K562 (cell line): Measurements from ENCODE around the gene ZFP3. TPM values are rescaled to one million over a fixed set of nuclear protein-coding genes. Genes with fewer than 3 reads are reported as not detected.

ENCODE experiments used
- CREB3 ChIP-seq: fragments of 450-650 bp; conservative IDR thresholded peaks from 2 replicates; pipeline ENCODE4 v1.6.1; 2016; ENCODE audit warnings: missing genetic modification characterization, low read depth, mild to moderate bottlenecking, missing compliant biosample characterization, moderate library complexity
- EWSR1 ChIP-seq: fragments of 450-650 bp; IDR thresholded peaks from 2 replicates; pipeline ENCODE4 v1.6.1; 2018; ENCODE audit warnings: borderline replicate concordance, mild to moderate bottlenecking, low read depth, moderate library complexity; ENCODE audit not compliant: partially characterized antibody
- FOXK1 ChIP-seq: sonication (generic); formaldehyde crosslinking; IDR thresholded peaks from 2 replicates; pipeline ENCODE4 v1.8.0; 2022; ENCODE audit warnings: missing genetic modification reagents, mild to moderate bottlenecking, borderline replicate concordance
- GABPA ChIP-seq: fragments of 200-800 bp; sonication (Bioruptor generic); conservative IDR thresholded peaks from 2 replicates; pipeline ENCODE4 v1.6.1; 2016; ENCODE audit warnings: low read depth, missing genetic modification characterization, missing compliant biosample characterization
- MTA2 ChIP-seq: fragments of 450-650 bp; IDR thresholded peaks from 2 replicates; pipeline ENCODE4 v1.6.1; 2016; ENCODE audit warnings: low read depth
- NR2F6 ChIP-seq: fragments of 450-650 bp; formaldehyde crosslinking; IDR thresholded peaks from 2 replicates; pipeline ENCODE4 v1.4.0; 2020; ENCODE audit warnings: mild to moderate bottlenecking
- RBM17 ChIP-seq: fragments of 200-400 bp; formaldehyde crosslinking; IDR thresholded peaks from 2 replicates; pipeline ENCODE4 v1.6.1; 2017; ENCODE audit warnings: low read depth, mild to moderate bottlenecking, low read length, borderline replicate concordance
- STAT5A ChIP-seq: IDR thresholded peaks from 2 replicates; pipeline ENCODE4 v1.6.1; 2012; ENCODE audit warnings: low read length, inconsistent platforms, borderline replicate concordance
- ZBTB11 ChIP-seq, 3 experiments: fragments of 200-800 bp in 1 of 3; fragments of 250-450 bp in 1 of 3; fragments of 450-650 bp in 1 of 3; sonication (Bioruptor Pico) in 1 of 3; sonication (Bioruptor generic) in 1 of 3; formaldehyde crosslinking in 1 of 3; IDR thresholded peaks; 2 replicates each; pipeline versions ENCODE4 v1.6.1 to v1.8.0; 2016 to 2022; ENCODE audit warnings: mild to moderate bottlenecking in 2 of 3, missing genetic modification characterization in 2 of 3, missing compliant biosample characterization in 1 of 3, moderate library complexity in 1 of 3
- ZNF140 ChIP-seq: fragments of 250-450 bp; sonication (Bioruptor Pico); IDR thresholded peaks from 2 replicates; pipeline ENCODE4 v1.8.0; 2021; ENCODE audit warnings: moderate library complexity, mild to moderate bottlenecking, inconsistent platforms
- ZNF277 ChIP-seq: fragments of 250-450 bp; sonication (Bioruptor Pico); IDR thresholded peaks from 2 replicates; pipeline ENCODE4 v1.8.0; 2022; ENCODE audit warnings: inconsistent platforms, mild to moderate bottlenecking, moderate library complexity, borderline replicate concordance
- ZNF280B ChIP-seq: fragments of 250-450 bp; sonication (Bioruptor Pico); IDR thresholded peaks from 2 replicates; pipeline ENCODE4 v1.5.1; 2021; ENCODE audit warnings: mild to moderate bottlenecking
- ZNF778 ChIP-seq: fragments of 450-650 bp; formaldehyde crosslinking; IDR thresholded peaks from 2 replicates; pipeline ENCODE4 v1.4.0; 2020; ENCODE audit warnings: mild to moderate bottlenecking, moderate library complexity
- ZSCAN32 ChIP-seq: fragments of 450-650 bp; formaldehyde crosslinking; IDR thresholded peaks from 2 replicates; pipeline ENCODE4 v1.4.0; 2020; ENCODE audit warnings: mild to moderate bottlenecking, moderate library complexity
- polyA plus RNA-seq, 8 experiments: library from polyadenylated mRNA; depleted of rRNA in 4 of 8; stranded (reverse) in 5 of 8; unstranded in 3 of 8; fragments of >200 nt; fragmentation: Nextera tagmentation in 2 of 8; fragmentation: Illumina TruSeq in 1 of 8; extraction: Ambion mirVana in 2 of 8; extraction: Trizol in 1 of 8; gene quantifications; 2 replicates each; pipeline versions ENCODE4 v1.2.1 to v1.2.3, GENCODE V29; 2011 to 2014; ENCODE audit warnings: inconsistent platforms in 1 of 8, missing spikeins in 1 of 8
- total RNA-seq, 7 experiments: library from RNA; depleted of rRNA in 6 of 7; stranded (reverse); fragments of >200 nt in 6 of 7; fragmentation: Illumina TruSeq in 2 of 7; extraction: Trizol in 2 of 7; gene quantifications; 2 replicates each; pipeline versions ENCODE4 v1.2.1 to v1.2.3, GENCODE V29; 2011 to 2021; ENCODE audit warnings: low replicate concordance in 1 of 7

ZFP3 gene
- total and polyA plus RNA-seq, 9 of the 15 experiments (the other 6 are each of a cell fraction or from before 2014, with no cell fraction given) = 0.04 TPM; not detected in 8

GRCh38 chr17:5042157-5043022 is 35.9 kb upstream of the ZFP3 start (continued):
- TF ChIP-seq ZNF280B (no peak), STAT5A (no peak), RBM17 (no peak), ZNF778 (CRISPR knock-in tag) (no peak), MTA2 (peak; percentile 25; the same call in 1 of the 2 replicates), EWSR1 (no peak), ZSCAN32 (CRISPR knock-in tag) (no peak), NR2F6 (CRISPR knock-in tag) (no peak), ZNF140 (CRISPR knock-in tag) (no peak), GABPA (tag) (peak; percentile 29; the same call in 1 of the 2 replicates), FOXK1 (CRISPR knock-in tag) (no peak), CREB3 (tag) (no peak), ZBTB11 (CRISPR knock-in tag; IDR thresholded peaks at IDR 0.05) (peak in 1 of 3 experiments; percentile 53; a peak in 1 of 6 replicates), ZNF277 (CRISPR knock-in tag) (no peak)
